A549 (cell line): Measurements from ENCODE around the gene SLC41A1. TPM values are rescaled to one million over a fixed set of nuclear protein-coding genes. Genes with fewer than 3 reads are reported as not detected.

Experiments
- ATAC-seq, 2 experiments: fragments of 200-7000 bp in 1 of 2; fragments of >200 bp in 1 of 2; cut with Nextera tagmentation in 1 of 2; cut with Tn5 transposase in 1 of 2; 3 replicates each; pipeline versions ENCODE4 v1.8.0 to v1.9.1; 2018 to 2020; ENCODE audit warnings: mild to moderate bottlenecking in 1 of 2, moderate library complexity in 1 of 2
- CTCF ChIA-PET: fragments of 300-600 bp; sonication (Branson Sonifier 250); formaldehyde crosslinking; extraction: SDS; loops from one replicate; lab custom pipeline; 2021; ENCODE audit warnings: antibody characterized with exemption, inconsistent platforms; lab: Yijun Ruan, JAX
- POLR2A ChIA-PET: fragments of 350-600 bp; formaldehyde crosslinking; extraction: SDS; loops from one replicate; lab custom pipeline; 2021; ENCODE audit warnings: antibody characterized with exemption, inconsistent platforms; lab: Yijun Ruan, JAX
- DNase-seq, 2 experiments: peaks; one replicate each; pipeline versions ENCODE4 v3.0.0 to v3.0.0-alpha.2; 2011 to 2016; ENCODE audit warnings: low read depth in 1 of 2, low spot score in 1 of 2
- FAIRE-seq: peaks from 2 replicates; lab custom pipeline; 2011; peaks lifted over from hg19 to GRCh38; lab: Jason Lieb, UNC
- H3K27ac ChIP-seq, 2 experiments: fragments of >200 bp; sonication (Bioruptor Twin); formaldehyde crosslinking; 3 replicates each; pipeline ENCODE4 v1.5.1; 2016 to 2017
- H3K4me1 ChIP-seq: fragments of >200 bp; sonication (Bioruptor Twin); formaldehyde crosslinking; 3 replicates; pipeline ENCODE4 v1.6.1; 2016
- H3K4me2 ChIP-seq: fragments of >200 bp; sonication (Bioruptor Twin); formaldehyde crosslinking; 3 replicates; pipeline ENCODE4 v1.6.1; 2016
- H3K4me3 ChIP-seq: fragments of >200 bp; sonication (Bioruptor Twin); formaldehyde crosslinking; 3 replicates; pipeline ENCODE4 v1.5.1; 2016
- H3K9me3 ChIP-seq: fragments of >200 bp; sonication (Bioruptor Twin); formaldehyde crosslinking; 3 replicates; pipeline ENCODE4 v1.6.1; 2016
- CEBPB ChIP-seq, 2 experiments: fragments of >200 bp in 1 of 2; sonication (Bioruptor Twin) in 1 of 2; formaldehyde crosslinking in 1 of 2; IDR thresholded peaks; 2 replicates each; pipeline ENCODE4 v1.6.1; 2012 to 2016
- CTCF ChIP-seq: fragments of >200 bp; sonication (Bioruptor Twin); formaldehyde crosslinking; IDR thresholded peaks from 3 replicates; pipeline ENCODE4 v1.5.1; 2016
- ELK1 ChIP-seq: fragments of 150-350 bp; IDR thresholded peaks from 2 replicates; pipeline ENCODE4 v1.6.1; 2014; ENCODE audit warnings: low read depth, mild to moderate bottlenecking, low read length
- NFE2L2 ChIP-seq: fragments of 150-350 bp; conservative IDR thresholded peaks from 2 replicates; pipeline ENCODE4 v1.6.1; 2014; ENCODE audit warnings: low read length
- USF2 ChIP-seq: fragments of 450-650 bp; IDR thresholded peaks from 2 replicates; pipeline ENCODE4 v1.6.1; 2014; ENCODE audit warnings: antibody characterized with exemption
- ZFP36 ChIP-seq: fragments of 450-650 bp; IDR thresholded peaks from 2 replicates; pipeline ENCODE4 v1.6.1; 2014; ENCODE audit warnings: borderline replicate concordance; ENCODE audit not compliant: partially characterized antibody
- WGBS: methylation state at CpG from one replicate; pipeline ENCODE4 v1.1.6; 2017; ENCODE audit errors: missing lambda C conversion rate; 5-methylcytosine and 5-hydroxymethylcytosine counted together
- polyA plus RNA-seq, 4 experiments: library from polyadenylated mRNA; depleted of rRNA in 3 of 4; stranded (reverse); fragments of >200 nt; fragmentation: RNase III in 1 of 4; extraction: RNeasy Plus Mini Kit Qiagen cat#74134 plus additional on column Dnase treatment in 1 of 4; gene quantifications; 2 replicates in 3 of 4; 3 replicates in 1 of 4; pipeline ENCODE4 v1.2.3, GENCODE V29; 2011 to 2017

Gene SLC41A1
- polyA plus RNA-seq, 2 of the 4 experiments (the other 2 are of a cell fraction), result 25.6 to 26.0 TPM

GRCh38 chr1:205741681-205742080 lies 71.3 kb downstream of the SLC41A1 start:
- ATAC-seq (no peak), FAIRE-seq (no peak), DNase-seq (no peak)
- WGBS, result 73% methylated on average over 1 of the region's 1 CpG
- H3K4me1 ChIP-seq, result peaks cover 54% of the 10 kb centered on the region
- no peaks in the 10 kb centered on the region for H3K9me3 ChIP-seq
- no peak overlapping the region for H3K4me2 ChIP-seq
- ChIA-PET CTCF (interaction anchor here (0.6 to 1.3 kb wide), 4 partner anchors 30 to 166 kb away, joined by 3 to 4 read pairs (median 4); no protein-coding TSS in a partner anchor), POLR2A (no interaction called here)
- no peak overlapping the region for H3K4me3 ChIP-seq
- H3K27ac ChIP-seq, result no peak overlapping the region
- no peak for TF ChIP-seq USF2
- no peak for TF ChIP-seq NFE2L2

- TF ChIP-seq CTCF (peak; percentile 17; the same call in 1 of the 3 replicates), CEBPB (IDR thresholded peaks at IDR 0.05) (peak; percentile 64 to 65), ZFP36 (no peak), ELK1 (no peak)
- peaks cover 39% of the 10 kb centered on the region for H3K4me1 ChIP-seq
- DNase-seq (peak in 1 of 2 experiments; percentile 53), FAIRE-seq (no peak), ATAC-seq (peak; percentile 55 to 69; a peak in 5 of 6 replicates)
- 44% methylated on average over 5 of the region's 5 CpGs for WGBS
- H3K27ac ChIP-seq, result 0 out of 6 replicates have a peak overlapping the region, but pooled peaks of 1 of the 2 experiments have one; percentile 10
- POLR2A ChIA-PET, result interaction anchor here (0.6 to 1.7 kb wide), 4 partner anchors 10 to 52 kb away, joined by 3 to 11 read pairs (median 4); partner anchors contain the start of gene NUCKS1
- CTCF ChIA-PET, result interaction anchor here (0.8 to 3.6 kb wide), 6 partner anchors 9 to 81 kb away, joined by 3 to 23 read pairs (median 4); no protein-coding TSS in a partner anchor
- no peaks in the 10 kb centered on the region for H3K9me3 ChIP-seq
- peak overlapping the region; percentile 18 for H3K4me2 ChIP-seq
- no peak overlapping the region for H3K4me3 ChIP-seq
Observed at GRCh38 chr1:205739348-205740160, 73.4 kb downstream of the SLC41A1 start.

Other genes starting within 250 kb of the SLC41A1 start
- 11.9 and 12.7 TPM in 2 replicates for gene ELK4, start 181.2 kb downstream of the SLC41A1 start, polyA plus RNA-seq (2011; rRNA removed)
- gene ELK4, start 181.2 kb downstream of the SLC41A1 start, polyA plus RNA-seq (2017; fragmentation: RNase III; extraction: RNeasy Plus Mini Kit Qiagen cat#74134 plus additional on column Dnase treatment), result 5.8 to 6.4 TPM (median 5.9 TPM) in 3 replicates
- gene SLC45A3, start 132.7 kb downstream of the SLC41A1 start, polyA plus RNA-seq (2011; rRNA removed), result 2.8 and 3.0 TPM in 2 replicates
- 2.5 to 3.4 TPM (median 3.3 TPM) in 3 replicates for gene SLC45A3, start 132.7 kb downstream of the SLC41A1 start, polyA plus RNA-seq (2017; fragmentation: RNase III; extraction: RNeasy Plus Mini Kit Qiagen cat#74134 plus additional on column Dnase treatment)
- gene NUCKS1, start 63.0 kb downstream of the SLC41A1 start, polyA plus RNA-seq (2011; rRNA removed), result 134 and 190 TPM in 2 replicates
- 132 to 141 TPM (median 141 TPM) in 3 replicates for gene NUCKS1, start 63.0 kb downstream of the SLC41A1 start, polyA plus RNA-seq (2017; fragmentation: RNase III; extraction: RNeasy Plus Mini Kit Qiagen cat#74134 plus additional on column Dnase treatment)
- 9.8 and 13.2 TPM in 2 replicates for gene RAB29, start 37.7 kb downstream of the SLC41A1 start, polyA plus RNA-seq (2011; rRNA removed)
- 12.9 to 17.9 TPM (median 14.8 TPM) in 3 replicates for gene RAB29, start 37.7 kb downstream of the SLC41A1 start, polyA plus RNA-seq (2017; fragmentation: RNase III; extraction: RNeasy Plus Mini Kit Qiagen cat#74134 plus additional on column Dnase treatment)
- not detected in 2 replicates for gene PM20D1, start 36.9 kb upstream of the SLC41A1 start, polyA plus RNA-seq (2011; rRNA removed)
- gene PM20D1, start 36.9 kb upstream of the SLC41A1 start, polyA plus RNA-seq (2017; fragmentation: RNase III; extraction: RNeasy Plus Mini Kit Qiagen cat#74134 plus additional on column Dnase treatment), result not detected in 3 replicates
- gene SLC26A9, start 130.3 kb upstream of the SLC41A1 start, polyA plus RNA-seq (2011; rRNA removed), result 0.98 and 1.1 TPM in 2 replicates
- gene SLC26A9, start 130.3 kb upstream of the SLC41A1 start, polyA plus RNA-seq (2017; fragmentation: RNase III; extraction: RNeasy Plus Mini Kit Qiagen cat#74134 plus additional on column Dnase treatment), result 0.14 to 0.18 TPM (median 0.16 TPM) in 3 replicates
- 0.04 and 0.08 TPM in 2 replicates for gene RAB7B, start 190.2 kb upstream of the SLC41A1 start, polyA plus RNA-seq (2011; rRNA removed)
- 0.20 to 0.37 TPM (median 0.30 TPM) in 3 replicates for gene RAB7B, start 190.2 kb upstream of the SLC41A1 start, polyA plus RNA-seq (2017; fragmentation: RNase III; extraction: RNeasy Plus Mini Kit Qiagen cat#74134 plus additional on column Dnase treatment)
- gene CTSE, start 210.7 kb upstream of the SLC41A1 start, polyA plus RNA-seq (2011; rRNA removed), result not detected in 2 replicates
- gene CTSE, start 210.7 kb upstream of the SLC41A1 start, polyA plus RNA-seq (2017; fragmentation: RNase III; extraction: RNeasy Plus Mini Kit Qiagen cat#74134 plus additional on column Dnase treatment), result not detected in 3 replicates
- gene RHEX, start 240.0 kb upstream of the SLC41A1 start, polyA plus RNA-seq (2011; rRNA removed), result not detected in 2 replicates
- gene RHEX, start 240.0 kb upstream of the SLC41A1 start, polyA plus RNA-seq (2017; fragmentation: RNase III; extraction: RNeasy Plus Mini Kit Qiagen cat#74134 plus additional on column Dnase treatment), result not detected in 3 replicates